Measurements from ENCODE around the gene SKIDA1.

SKIDA1 gene

GRCh38 chr10:21521751-21522533, 3.5 kb downstream of the SKIDA1 start:
- no peak overlapping the region for H3K27ac ChIP-seq

GRCh38 chr10:21520949-21521348, 4.5 kb downstream of the SKIDA1 start:
- no peak overlapping the region for H3K27ac ChIP-seq
- TF ChIP-seq CTCF (conservative IDR thresholded peaks at IDR 0.05), result no peak

More at GRCh38 chr10:21521751-21522533, 3.5 kb downstream of the SKIDA1 start:
- TF ChIP-seq CTCF (conservative IDR thresholded peaks at IDR 0.05), result no peak

- no peak overlapping the region for H3K27ac ChIP-seq
- TF ChIP-seq CTCF (conservative IDR thresholded peaks at IDR 0.05), result no peak
Observed at GRCh38 chr10:21520509-21520908, 5.0 kb downstream of the SKIDA1 start.

GRCh38 chr10:21519941-21520436, 5.5 kb downstream of the SKIDA1 start:
- H3K27ac ChIP-seq, result no peak overlapping the region
- TF ChIP-seq CTCF (conservative IDR thresholded peaks at IDR 0.05), result no peak

- no peak for TF ChIP-seq CTCF (conservative IDR thresholded peaks at IDR 0.05)
- peak overlapping the region; percentile 82; the same call in 1 of the 2 replicates for H3K27ac ChIP-seq
Observed at GRCh38 chr10:21519397-21519933, 6.0 kb downstream of the SKIDA1 start.

- TF ChIP-seq CTCF (conservative IDR thresholded peaks at IDR 0.05), result no peak
- H3K27ac ChIP-seq, result peak overlapping the region; percentile 82
Observed at GRCh38 chr10:21518641-21519396, 6.7 kb downstream of the SKIDA1 start.

- H3K27ac ChIP-seq, result peak overlapping the region; percentile 82
Observed at GRCh38 chr10:21518149-21518640, 7.3 kb downstream of the SKIDA1 start.

More at GRCh38 chr10:21518149-21518640, 7.3 kb downstream of the SKIDA1 start:
- TF ChIP-seq CTCF (conservative IDR thresholded peaks at IDR 0.05), result no peak

Measured in VCaP (cell line).